Stimulated activated CD8-positive, alpha-beta memory T cell treated with anti-CD3 and anti-CD28 coated beads, Interleukin-4, amount 100 ng/mL, for 1 hour (primary cell): Measurements from ENCODE around the gene FBRSL1.
"Not testable (repeated sequence)": the region's sequence is repeated elsewhere in the genome, so short reads cannot be mapped to it uniquely, and the experiment has no call there.

Experiments used
- DNase-seq, 2 donors: peaks; one replicate each; pipeline ENCODE4 v3.0.0-alpha.2; 2020; ENCODE audit warnings: low read depth in 2 of 2, low spot score in 1 of 2

Gene FBRSL1

GRCh38 chr12:132470397-132470796 lies 19.6 kb upstream of the FBRSL1 start:
- DNase-seq = no peak

GRCh38 chr12:132471011-132471857 lies 18.7 kb upstream of the FBRSL1 start:
- DNase-seq = no peak

- no peak for DNase-seq
Measured at GRCh38 chr12:132471858-132472255, 18.1 kb upstream of the FBRSL1 start.

- no peak for DNase-seq
Measured at GRCh38 chr12:132472386-132472785, 17.6 kb upstream of the FBRSL1 start.

GRCh38 chr12:132474237-132474741 lies 15.7 kb upstream of the FBRSL1 start:
- no peak for DNase-seq

- DNase-seq = not testable (repeated sequence)
Measured at GRCh38 chr12:132474799-132475303, 15.1 kb upstream of the FBRSL1 start.

GRCh38 chr12:132475304-132476037 lies 14.5 kb upstream of the FBRSL1 start:
- DNase-seq = no peak

- DNase-seq = no peak
Measured at GRCh38 chr12:132476038-132476414, 13.9 kb upstream of the FBRSL1 start.

GRCh38 chr12:132476421-132476820 lies 13.5 kb upstream of the FBRSL1 start:
- no peak for DNase-seq

GRCh38 chr12:132477017-132477702 lies 12.8 kb upstream of the FBRSL1 start:
- DNase-seq = no peak

GRCh38 chr12:132477703-132478432 lies 12.1 kb upstream of the FBRSL1 start:
- DNase-seq = no peak

GRCh38 chr12:132478433-132478803 lies 11.5 kb upstream of the FBRSL1 start:
- DNase-seq = no peak

GRCh38 chr12:132478845-132479244 lies 11.1 kb upstream of the FBRSL1 start:
- DNase-seq = no peak

- DNase-seq = no peak
Measured at GRCh38 chr12:132479291-132479690, 10.7 kb upstream of the FBRSL1 start.

GRCh38 chr12:132479938-132480622 lies 9.9 kb upstream of the FBRSL1 start:
- DNase-seq = no peak

- no peak for DNase-seq
Measured at GRCh38 chr12:132480623-132481132, 9.3 kb upstream of the FBRSL1 start.

- no peak for DNase-seq
Measured at GRCh38 chr12:132481345-132481744, 8.6 kb upstream of the FBRSL1 start.

- no peak for DNase-seq
Measured at GRCh38 chr12:132481771-132482745, 7.9 kb upstream of the FBRSL1 start.

- no peak for DNase-seq
Measured at GRCh38 chr12:132482771-132483170, 7.2 kb upstream of the FBRSL1 start.
